Activated CD8-positive, alpha-beta memory T cell treated with anti-CD3 and anti-CD28 coated beads, Interleukin-2, amount 50 U/mL, for 24 hours (primary cell): Measurements from ENCODE around the gene RBM20.
"Not testable (repeated sequence)": the region's sequence is repeated elsewhere in the genome, so short reads cannot be mapped to it uniquely, and the experiment has no call there.

Experiments
- DNase-seq: peaks from one replicate; pipeline ENCODE4 v3.0.0-alpha.2; 2020; ENCODE audit errors: extremely low read depth

RBM20 gene

DNA sequence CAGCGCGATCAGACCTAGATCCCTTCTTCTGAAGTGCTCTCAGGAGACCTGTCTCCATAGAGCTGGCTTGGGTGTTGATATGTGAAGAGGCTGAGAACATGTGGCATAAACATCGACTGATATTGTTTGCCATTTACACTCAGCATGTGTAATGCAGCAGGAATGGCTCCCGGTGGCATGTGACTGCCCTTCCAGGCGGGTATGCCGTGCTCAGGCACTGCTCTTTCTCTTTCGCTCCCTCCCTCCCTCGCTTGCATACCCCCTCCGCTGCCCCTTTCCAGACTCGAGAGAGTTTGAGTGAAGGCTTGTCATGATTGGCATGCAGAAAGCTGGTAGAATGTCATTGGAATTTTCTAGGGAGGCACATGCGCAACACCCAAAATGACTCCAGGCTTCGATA lies 120.2 kb downstream of the RBM20 start:
- DNase-seq, result no peak

DNA sequence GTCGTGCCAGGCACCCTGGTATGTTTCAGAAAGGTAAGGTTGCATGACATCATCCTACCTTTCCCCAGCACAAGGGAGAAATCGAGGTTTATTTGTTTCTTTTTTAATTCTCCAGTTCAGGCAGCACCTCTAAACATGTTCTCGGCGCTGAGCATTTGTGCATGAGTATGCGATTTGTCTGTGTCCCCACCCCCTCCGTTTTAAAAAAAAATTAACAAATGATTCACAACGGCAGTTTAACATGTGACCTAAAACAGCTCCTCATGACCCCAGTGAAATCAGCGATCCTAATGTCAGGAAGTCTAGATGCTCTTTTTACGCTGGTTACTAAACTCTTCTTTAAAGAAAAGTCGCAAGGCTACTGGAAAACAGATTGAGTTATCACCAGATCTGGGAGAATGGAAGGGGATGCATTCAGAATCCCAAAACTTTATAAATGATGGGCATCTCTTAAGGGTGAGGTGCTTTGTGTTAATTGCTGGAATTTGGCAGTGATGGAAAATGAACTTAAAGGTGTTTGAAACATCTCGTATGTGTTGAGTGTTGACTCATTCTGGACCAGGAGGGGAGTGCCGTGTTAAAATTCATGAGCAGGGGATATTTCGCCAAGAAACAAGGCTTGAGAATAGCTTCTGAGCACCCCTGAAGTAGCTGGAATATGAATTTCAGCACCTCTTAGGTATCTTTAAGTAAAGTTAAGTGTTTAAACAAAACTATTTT lies 120.8 kb downstream of the RBM20 start:
- DNase-seq, result no peak

DNA sequence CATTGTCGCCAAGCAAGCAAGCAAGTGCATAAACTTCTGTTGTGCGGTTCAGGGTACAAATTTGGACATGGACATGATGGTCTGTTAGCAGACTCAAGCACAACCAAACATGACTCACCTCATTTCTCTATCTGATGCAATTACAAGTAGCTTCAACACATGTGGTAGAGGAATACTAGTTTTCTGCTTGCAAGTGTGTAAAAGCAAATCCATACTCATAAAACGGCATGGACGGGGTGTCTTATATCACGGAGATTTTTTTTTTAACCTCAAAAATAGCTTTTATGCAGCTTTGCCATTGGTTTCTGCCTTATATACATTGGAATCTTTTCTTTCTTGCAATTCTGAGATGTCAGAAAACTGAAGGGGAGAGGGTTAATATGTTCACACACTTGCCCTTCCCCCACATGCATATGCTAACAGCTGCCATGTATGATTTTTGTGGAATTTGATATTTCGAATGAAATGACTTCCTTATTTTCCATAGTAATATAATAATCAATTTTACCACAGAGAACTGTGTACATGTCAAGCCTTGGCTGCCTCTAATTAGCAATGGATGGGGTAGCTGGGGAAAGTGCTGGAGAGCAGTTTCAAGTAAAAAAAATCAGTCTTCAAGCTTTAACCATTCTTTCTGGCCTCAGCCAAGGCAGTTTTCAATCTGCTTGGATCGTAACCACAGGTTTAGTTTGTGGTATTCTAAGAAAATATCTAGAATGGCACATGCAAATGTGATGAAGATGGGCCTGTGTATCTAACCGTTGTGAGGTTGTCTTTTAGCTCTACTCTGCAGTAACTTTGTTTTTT lies 121.6 kb downstream of the RBM20 start:
- no peak for DNase-seq

DNA sequence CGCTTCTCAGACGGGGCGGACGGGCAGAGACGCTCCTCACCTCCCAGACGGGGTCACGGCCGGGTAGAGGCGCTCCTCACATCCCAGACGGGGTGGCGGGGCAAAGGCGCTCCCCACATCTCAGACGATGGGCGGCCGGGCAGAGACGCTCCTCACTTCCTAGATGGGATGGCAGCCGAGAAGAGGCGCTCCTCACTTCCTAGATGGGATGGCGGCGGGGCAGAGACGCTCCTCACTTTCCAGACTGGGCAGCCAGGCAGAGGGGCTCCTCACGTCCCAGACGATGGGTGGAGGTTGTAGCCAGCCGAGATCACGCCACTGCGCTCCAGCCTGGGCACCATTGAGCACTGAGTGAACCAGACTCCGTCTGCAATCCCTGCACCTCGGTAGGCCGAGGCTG lies 123.5 kb downstream of the RBM20 start:
- DNase-seq, result not testable (repeated sequence)

DNA sequence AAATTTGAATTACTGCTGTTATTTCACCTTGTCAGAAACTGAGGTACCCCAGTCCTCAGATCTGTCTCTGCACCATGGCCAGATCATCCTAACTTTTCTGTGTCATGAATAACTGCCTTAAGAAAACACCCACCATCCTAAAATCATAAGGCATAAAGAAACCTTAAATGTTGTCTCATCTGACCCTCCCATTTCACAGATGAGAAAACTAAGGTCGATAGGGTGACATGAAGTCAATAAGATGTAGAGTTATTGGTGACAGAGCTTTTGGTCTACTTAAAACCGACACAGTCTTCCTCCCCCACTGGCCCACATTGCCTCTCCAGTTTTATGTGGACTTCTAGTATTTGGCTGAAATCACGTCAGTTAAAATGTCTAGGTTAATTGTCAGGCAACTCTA lies 126.1 kb downstream of the RBM20 start:
- DNase-seq, result no peak

DNA sequence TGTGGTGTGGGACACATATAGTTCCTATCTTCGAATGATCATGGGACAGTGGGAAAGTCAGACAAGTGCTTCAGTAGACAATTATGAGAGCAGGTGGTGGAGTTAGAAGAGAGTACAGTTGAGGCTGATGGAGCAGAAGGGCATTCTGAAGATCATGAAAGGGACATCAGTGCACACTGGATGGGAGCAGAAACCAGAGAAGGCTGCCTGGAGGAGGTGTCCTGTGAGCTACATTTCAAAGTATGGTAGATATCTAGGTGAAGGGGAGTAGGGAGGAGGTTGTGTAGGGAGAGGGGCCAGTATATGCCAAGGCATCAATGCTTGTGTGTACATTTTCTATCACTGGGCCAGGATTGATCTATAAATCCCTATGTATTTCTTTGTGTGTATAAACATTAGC lies 127.3 kb downstream of the RBM20 start:
- DNase-seq, result no peak

- no peak for DNase-seq
Measured at GRCh38 chr10:110771991-110772390, 127.9 kb downstream of the RBM20 start.

- no peak for DNase-seq
Measured at GRCh38 chr10:110772454-110773025, 128.4 kb downstream of the RBM20 start.

- DNase-seq, result no peak
Measured at GRCh38 chr10:110773693-110774068, 129.5 kb downstream of the RBM20 start.

- no peak for DNase-seq
Measured at GRCh38 chr10:110774069-110775019, 130.2 kb downstream of the RBM20 start.

- no peak for DNase-seq
Measured at GRCh38 chr10:110775020-110775375, 130.9 kb downstream of the RBM20 start.

DNA sequence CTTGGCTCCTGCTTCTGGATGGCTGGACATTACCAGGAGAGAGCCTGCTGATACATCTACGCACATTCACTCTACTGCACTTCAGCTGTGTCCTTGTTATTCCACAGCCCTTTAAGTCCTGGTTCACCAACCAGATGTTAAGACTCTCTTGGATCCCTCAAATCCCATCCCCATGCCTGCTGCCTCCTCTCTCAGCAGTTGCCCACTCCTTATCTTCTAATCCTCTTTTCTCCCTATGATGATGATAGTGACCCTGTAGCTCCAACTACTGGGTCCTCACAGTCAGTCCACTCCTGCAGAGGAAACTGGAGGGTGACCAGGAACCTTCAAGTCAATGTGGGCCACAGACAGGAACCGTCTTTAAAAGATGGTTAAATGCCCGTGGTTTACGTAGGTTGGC lies 131.3 kb downstream of the RBM20 start:
- no peak for DNase-seq

DNA sequence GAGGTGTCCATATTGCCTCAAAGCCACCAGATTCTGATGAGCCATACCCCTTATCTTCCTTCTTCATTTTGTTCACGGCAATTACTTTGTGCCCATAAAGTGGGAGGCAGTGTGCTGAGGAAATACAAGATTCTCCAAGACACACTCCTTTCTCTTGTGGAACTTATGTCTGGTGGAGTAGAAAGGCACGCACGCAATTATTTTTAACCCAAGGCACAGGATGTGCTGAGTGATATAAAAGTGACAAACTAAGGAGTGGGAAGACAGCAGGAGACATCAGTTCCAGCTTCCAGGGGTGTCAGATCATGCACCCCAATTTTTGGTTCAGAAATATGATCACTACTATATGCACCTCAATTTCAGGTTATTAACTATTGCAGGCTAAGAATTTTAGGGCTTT lies 132.9 kb downstream of the RBM20 start:
- no peak for DNase-seq

GRCh38 chr10:110777661-110778060 lies 133.5 kb downstream of the RBM20 start:
- no peak for DNase-seq

- DNase-seq, result no peak
Measured at GRCh38 chr10:110778211-110778610, 134.1 kb downstream of the RBM20 start.

DNA sequence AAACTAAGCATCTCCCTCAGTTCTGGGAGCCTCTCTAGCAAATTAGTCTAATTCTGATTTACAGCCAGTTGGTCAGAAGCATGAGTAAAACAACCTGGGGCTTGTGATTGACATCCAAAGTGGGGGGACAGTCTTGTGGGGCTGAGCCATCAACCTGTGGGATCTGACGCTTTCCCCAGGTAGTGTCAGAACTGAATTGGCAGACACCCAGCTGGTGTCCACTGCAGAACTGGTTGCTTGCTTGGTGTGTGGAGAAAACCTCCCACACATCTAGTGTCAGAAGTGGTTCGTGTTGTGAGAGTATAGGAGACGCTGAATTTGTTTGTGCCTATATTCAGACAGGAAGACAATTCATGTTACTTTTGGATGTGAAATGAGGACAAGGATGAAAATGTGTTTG lies 135.4 kb downstream of the RBM20 start:
- no peak for DNase-seq

GRCh38 chr10:110780704-110781103 lies 136.6 kb downstream of the RBM20 start:
- no peak for DNase-seq

DNA sequence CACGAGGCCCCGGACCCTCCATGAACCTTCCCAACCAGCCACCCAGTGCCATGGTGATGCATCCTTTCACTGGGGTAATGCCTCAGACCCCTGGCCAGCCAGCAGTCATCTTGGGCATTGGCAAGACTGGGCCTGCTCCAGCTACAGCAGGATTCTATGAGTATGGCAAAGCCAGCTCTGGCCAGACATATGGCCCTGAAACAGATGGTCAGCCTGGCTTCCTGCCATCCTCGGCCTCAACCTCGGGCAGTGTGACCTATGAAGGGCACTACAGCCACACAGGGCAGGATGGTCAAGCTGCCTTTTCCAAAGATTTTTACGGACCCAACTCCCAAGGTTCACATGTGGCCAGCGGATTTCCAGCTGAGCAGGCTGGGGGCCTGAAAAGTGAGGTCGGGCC lies 137.0 kb downstream of the RBM20 start:
- DNase-seq, result no peak

GRCh38 chr10:110782616-110783015 lies 138.5 kb downstream of the RBM20 start:
- no peak for DNase-seq

- peak; percentile 29 for DNase-seq
Measured at GRCh38 chr10:110783509-110784107, 139.5 kb downstream of the RBM20 start.

DNA sequence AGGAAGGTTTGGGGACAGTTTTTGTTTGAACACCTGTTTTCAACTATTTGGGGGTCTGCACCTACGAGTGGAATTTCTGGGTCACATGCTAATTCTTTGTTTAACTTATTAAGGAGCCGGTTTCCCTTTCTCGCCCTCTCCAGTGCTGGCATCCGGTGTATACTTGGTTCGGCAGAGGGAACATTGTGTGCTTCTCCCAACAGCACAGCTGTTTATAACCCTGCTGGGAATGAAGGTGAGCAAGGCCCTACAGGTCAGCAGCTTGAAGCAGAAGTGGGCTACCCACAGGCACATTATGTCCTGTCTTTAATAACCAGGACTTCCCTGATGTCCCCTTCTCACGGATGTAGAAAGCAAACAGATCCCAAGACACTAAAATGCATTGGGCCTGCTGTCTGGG lies 140.1 kb downstream of the RBM20 start:
- no peak for DNase-seq

GRCh38 chr10:110786172-110786571 lies 142.0 kb downstream of the RBM20 start:
- no peak for DNase-seq
